ENCODE data around the gene TSACC.
"Not testable (repeated sequence)": the region's sequence is repeated elsewhere in the genome, so short reads cannot be mapped to it uniquely, and the experiment has no call there.

TSACC gene

GRCh38 chr1:156336242-156336641 lies 2.1 kb upstream of the TSACC start:
- peak overlapping the region; percentile 91 for H3K27ac Mint-ChIP-seq
- no peak for DNase-seq (ENCODE audit: low spot score in 2 of 2)
- no peaks in the 10 kb centered on the region for H3K9me3 Mint-ChIP-seq
- H3K36me3 Mint-ChIP-seq = peaks cover 75% of the 10 kb centered on the region
- ATAC-seq = no peak
- peaks cover 38% of the 10 kb centered on the region for H3K4me1 Mint-ChIP-seq
- H3K4me3 Mint-ChIP-seq = peak overlapping the region; percentile 93

- peaks cover 64% of the 10 kb centered on the region for H3K36me3 Mint-ChIP-seq
- H3K9me3 Mint-ChIP-seq = no peaks in the 10 kb centered on the region
- peak overlapping the region; percentile 93 for H3K4me3 Mint-ChIP-seq
- ATAC-seq (no peak), DNase-seq (ENCODE audit: low spot score in 2 of 2) (peak in 1 of 2 donors; percentile 57)
- peaks cover 38% of the 10 kb centered on the region for H3K4me1 Mint-ChIP-seq
- H3K27ac Mint-ChIP-seq = peak overlapping the region; percentile 91
Observed at GRCh38 chr1:156337052-156337887, 1.1 kb upstream of the TSACC start.

- Mint-ChIP-seq H3K27ac (peak overlapping the region; percentile 91), H3K4me1 (peaks cover 38% of the 10 kb centered on the region), H3K4me3 (peak overlapping the region; percentile 93), H3K36me3 (peaks cover 59% of the 10 kb centered on the region), H3K9me3 (no peaks in the 10 kb centered on the region)
- DNase-seq (ENCODE audit: low spot score in 2 of 2) = no peak
- no peak for ATAC-seq
Observed at GRCh38 chr1:156337888-156338179, 492 bp upstream of the TSACC start.

DNA sequence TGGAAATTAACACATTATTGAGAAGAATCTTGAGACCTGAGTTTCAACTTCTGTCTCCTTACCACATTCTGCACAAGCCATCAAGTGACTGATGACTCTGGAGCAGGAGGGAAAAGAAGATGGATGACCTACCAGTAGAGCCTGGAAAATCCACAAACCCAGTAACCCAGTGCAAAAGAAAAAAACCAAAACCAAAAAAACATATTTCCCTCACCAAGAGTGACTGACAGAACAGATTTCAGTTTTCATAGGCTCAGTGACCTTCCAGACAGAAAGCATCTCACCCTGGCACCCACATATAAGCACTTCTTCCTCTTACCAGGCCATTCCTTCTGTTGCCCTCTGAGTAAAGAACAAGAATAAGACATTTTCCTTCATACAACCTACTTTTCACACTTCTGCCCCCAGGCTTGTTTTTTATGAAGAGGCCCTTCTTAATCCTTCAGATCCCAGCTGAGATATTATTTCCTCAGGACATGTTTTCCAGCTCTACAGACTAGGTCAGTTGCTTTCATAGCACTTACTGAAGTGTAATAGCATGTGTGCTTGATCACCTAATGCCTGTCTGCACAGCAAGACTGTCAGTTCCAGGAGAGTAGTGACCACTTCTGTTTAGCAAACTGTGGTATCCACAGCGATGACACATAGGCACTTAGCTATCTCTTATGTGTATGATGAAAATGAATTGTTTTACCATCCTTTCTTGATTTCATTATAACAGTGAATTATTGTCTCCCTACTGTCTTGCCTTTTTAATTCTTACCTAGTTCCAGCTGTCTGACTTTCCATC lies 4.0 kb downstream of the TSACC start:
- Mint-ChIP-seq H3K9me3 (no peaks in the 10 kb centered on the region), H3K4me3 (no peak overlapping the region), H3K4me1 (peaks cover 8% of the 10 kb centered on the region), H3K27ac (no peak overlapping the region), H3K36me3 (peaks cover 14% of the 10 kb centered on the region)
- DNase-seq (ENCODE audit: low spot score in 2 of 2) = no peak
- ATAC-seq = no peak

DNA sequence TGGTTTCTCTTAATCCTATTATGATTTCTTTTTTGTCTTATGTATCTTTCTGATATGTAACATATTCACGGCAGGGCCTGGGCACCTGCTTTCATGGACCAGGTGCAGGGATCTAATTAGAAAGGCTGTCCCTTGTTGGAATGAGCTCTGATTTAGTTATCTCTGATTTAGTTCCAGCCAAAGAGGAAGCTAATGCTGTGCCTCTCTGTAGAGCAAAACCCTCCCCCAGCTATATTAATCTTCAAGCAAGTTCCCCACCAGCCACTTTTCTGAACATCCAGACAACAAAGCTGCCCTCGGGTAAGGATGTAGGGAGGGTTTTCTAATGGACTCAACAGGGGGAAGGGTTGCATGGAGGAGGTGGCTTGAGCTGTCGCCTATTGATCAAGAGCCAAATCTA lies 6.1 kb downstream of the TSACC start:
- Mint-ChIP-seq H3K27ac (no peak overlapping the region), H3K9me3 (no peaks in the 10 kb centered on the region), H3K4me1 (no peaks in the 10 kb centered on the region), H3K36me3 (no peaks in the 10 kb centered on the region), H3K4me3 (no peak overlapping the region)
- DNase-seq (ENCODE audit: low spot score in 2 of 2) (no peak), ATAC-seq (no peak)

GRCh38 chr1:156346035-156346434 lies 7.7 kb downstream of the TSACC start:
- not testable (repeated sequence) for H3K9me3 Mint-ChIP-seq; H3K4me1 Mint-ChIP-seq; ATAC-seq; H3K27ac Mint-ChIP-seq; H3K4me3 Mint-ChIP-seq; H3K36me3 Mint-ChIP-seq; DNase-seq (ENCODE audit: low spot score in 2 of 2)

- no peak for DNase-seq (ENCODE audit: low spot score in 2 of 2)
- Mint-ChIP-seq H3K27ac (no peak overlapping the region), H3K9me3 (no peaks in the 10 kb centered on the region), H3K4me3 (no peak overlapping the region), H3K4me1 (no peaks in the 10 kb centered on the region), H3K36me3 (no peaks in the 10 kb centered on the region)
- no peak for ATAC-seq
Observed at GRCh38 chr1:156346636-156347035, 8.3 kb downstream of the TSACC start.

- H3K4me1 Mint-ChIP-seq = no peaks in the 10 kb centered on the region
- no peak for DNase-seq (ENCODE audit: low spot score in 2 of 2)
Observed at GRCh38 chr1:156347331-156347730, 9.0 kb downstream of the TSACC start.

GRCh38 chr1:156352481-156352880 lies 14.2 kb downstream of the TSACC start:
- H3K4me3 Mint-ChIP-seq; H3K4me1 Mint-ChIP-seq; DNase-seq (ENCODE audit: low spot score in 2 of 2); H3K36me3 Mint-ChIP-seq; H3K27ac Mint-ChIP-seq; ATAC-seq; H3K9me3 Mint-ChIP-seq: not testable (repeated sequence)

More at GRCh38 chr1:156347331-156347730, 9.0 kb downstream of the TSACC start:
- ATAC-seq = no peak
- Mint-ChIP-seq H3K9me3 (no peaks in the 10 kb centered on the region), H3K36me3 (no peaks in the 10 kb centered on the region), H3K27ac (no peak overlapping the region), H3K4me3 (no peak overlapping the region)

DNA sequence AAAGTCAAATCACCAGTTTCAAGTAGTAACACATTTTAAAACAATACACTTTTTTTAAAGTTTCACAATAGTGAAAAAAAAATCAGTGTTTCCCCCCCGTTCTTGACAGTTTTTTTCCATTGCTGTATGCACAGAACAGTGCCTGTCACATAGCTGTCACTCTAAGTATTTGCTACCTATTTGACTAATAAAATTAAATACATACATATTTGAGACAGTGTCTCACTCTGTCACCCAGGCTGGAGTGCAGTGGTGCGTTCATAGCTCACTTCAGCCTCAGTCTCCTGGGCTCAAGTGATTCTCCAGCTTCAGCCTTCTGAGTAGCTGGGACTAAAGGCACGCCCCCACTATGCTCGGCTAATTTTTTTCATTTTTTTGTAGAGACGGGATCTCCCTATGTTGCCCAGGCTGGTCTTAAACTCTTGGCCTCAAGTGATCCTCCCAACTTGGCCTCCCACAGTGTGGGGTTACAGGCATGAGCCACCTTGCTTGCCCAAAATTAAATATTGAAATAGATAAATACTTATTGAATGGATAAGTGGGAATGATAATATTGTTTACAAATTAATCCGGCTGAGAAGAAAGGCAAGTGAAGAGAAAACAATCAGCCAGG lies 18.0 kb downstream of the TSACC start:
- peak; percentile 78 for ATAC-seq

DNA sequence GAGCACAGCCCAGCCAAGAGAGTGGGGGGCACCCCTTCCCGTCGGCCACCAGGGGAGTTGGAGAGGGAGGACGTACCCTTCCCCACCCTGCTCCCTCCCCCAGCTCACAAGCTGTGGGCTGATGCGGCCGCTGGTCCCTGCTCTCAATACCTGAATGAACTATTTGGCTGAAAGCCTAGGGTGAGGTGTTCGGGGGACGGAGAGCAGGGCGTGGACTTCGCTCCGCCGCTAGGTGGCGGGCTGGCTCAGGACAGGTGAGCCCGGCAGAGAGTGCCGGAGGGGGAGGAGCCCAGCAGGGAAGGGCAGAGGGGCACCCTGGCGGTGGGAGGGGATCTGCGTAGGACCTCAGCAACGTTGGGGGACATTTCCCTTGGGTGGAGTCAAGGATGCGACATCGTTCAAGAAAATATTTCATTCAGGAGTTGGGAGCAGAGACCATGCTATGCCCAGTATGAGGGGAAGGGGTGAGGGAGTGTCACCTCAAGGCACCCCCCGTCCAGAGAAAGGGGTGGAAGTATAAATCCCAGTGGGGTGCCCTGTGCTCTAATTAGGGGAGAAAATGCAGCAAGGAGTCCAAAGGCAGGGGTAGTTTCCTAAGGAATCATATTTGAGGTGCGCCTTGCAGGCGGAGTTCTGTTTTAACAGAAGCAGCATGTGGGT lies 18.7 kb downstream of the TSACC start:
- Mint-ChIP-seq H3K4me1 (peaks cover 9% of the 10 kb centered on the region), H3K36me3 (no peaks in the 10 kb centered on the region), H3K27ac (peak overlapping the region; percentile 29), H3K9me3 (no peaks in the 10 kb centered on the region), H3K4me3 (peak overlapping the region; percentile 4)
- ATAC-seq (peak; percentile 91), DNase-seq (ENCODE audit: low spot score in 2 of 2) (peak; percentile 58 to 81)

More for the DNA sequence above, 18.0 kb downstream of the TSACC start:
- Mint-ChIP-seq H3K36me3 (no peaks in the 10 kb centered on the region), H3K4me3 (peak overlapping the region; percentile 4), H3K9me3 (no peaks in the 10 kb centered on the region), H3K4me1 (peaks cover 9% of the 10 kb centered on the region), H3K27ac (peak overlapping the region; percentile 29)
- no peak for DNase-seq (ENCODE audit: low spot score in 2 of 2)

GRCh38 chr1:156357977-156358376 lies 19.7 kb downstream of the TSACC start:
- peaks cover 9% of the 10 kb centered on the region for H3K4me1 Mint-ChIP-seq
- H3K9me3 Mint-ChIP-seq = no peaks in the 10 kb centered on the region
- no peak overlapping the region for H3K27ac Mint-ChIP-seq
- H3K36me3 Mint-ChIP-seq = no peaks in the 10 kb centered on the region
- H3K4me3 Mint-ChIP-seq = no peak overlapping the region
- ATAC-seq (no peak), DNase-seq (ENCODE audit: low spot score in 2 of 2) (no peak)

DNA sequence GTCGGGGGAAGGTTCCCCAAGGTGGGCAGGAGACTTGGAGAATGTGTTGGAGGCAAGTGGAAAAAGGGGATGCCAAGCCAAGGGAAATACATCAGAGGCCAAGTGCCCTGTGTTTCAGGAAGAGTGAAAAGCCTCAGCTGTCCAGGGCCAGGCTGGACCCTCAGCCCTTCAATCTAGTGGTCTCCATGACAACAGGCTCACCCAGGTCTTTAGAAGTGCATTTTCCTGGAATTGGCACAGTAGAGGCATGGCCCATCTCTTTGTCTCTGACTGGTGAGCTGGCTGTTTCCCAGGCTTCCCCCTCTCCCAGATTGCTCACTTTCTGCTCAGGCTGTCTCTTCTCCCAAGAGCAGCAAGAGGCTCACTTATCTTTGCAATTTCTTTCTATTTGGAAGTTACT lies 20.3 kb downstream of the TSACC start:
- H3K36me3 Mint-ChIP-seq = no peaks in the 10 kb centered on the region
- peaks cover 9% of the 10 kb centered on the region for H3K4me1 Mint-ChIP-seq
- H3K4me3 Mint-ChIP-seq = no peak overlapping the region
- no peaks in the 10 kb centered on the region for H3K9me3 Mint-ChIP-seq
- no peak overlapping the region for H3K27ac Mint-ChIP-seq
- DNase-seq (ENCODE audit: low spot score in 2 of 2) (no peak), ATAC-seq (no peak)

GRCh38 chr1:156359249-156359648 lies 20.9 kb downstream of the TSACC start:
- ATAC-seq (no peak), DNase-seq (ENCODE audit: low spot score in 2 of 2) (no peak)
- Mint-ChIP-seq H3K9me3 (no peaks in the 10 kb centered on the region), H3K4me3 (no peak overlapping the region), H3K27ac (no peak overlapping the region), H3K4me1 (peaks cover 9% of the 10 kb centered on the region), H3K36me3 (no peaks in the 10 kb centered on the region)

DNA sequence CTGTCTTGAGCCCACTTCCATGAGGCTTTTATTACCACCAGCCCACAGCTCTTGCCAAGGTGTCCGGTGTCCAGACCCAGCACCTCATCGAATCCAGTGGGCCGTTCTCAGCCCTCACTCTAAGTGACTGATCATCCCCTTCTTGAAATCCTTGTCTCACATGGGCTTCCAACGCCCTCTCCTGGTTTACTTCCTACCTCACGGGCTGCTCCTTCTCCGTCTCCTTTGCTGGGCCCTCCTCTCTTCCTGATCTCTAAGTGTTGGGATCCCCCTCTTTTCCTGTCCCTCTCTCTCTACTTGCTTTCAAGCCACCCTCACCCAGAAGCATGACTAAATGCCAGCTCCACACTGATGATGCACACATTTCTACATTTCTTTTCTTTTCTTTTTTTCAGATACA lies 21.6 kb downstream of the TSACC start:
- no peak for ATAC-seq
- no peak overlapping the region for H3K27ac Mint-ChIP-seq

More for the DNA sequence above, 21.6 kb downstream of the TSACC start:
- no peaks in the 10 kb centered on the region for H3K9me3 Mint-ChIP-seq
- DNase-seq (ENCODE audit: low spot score in 2 of 2) = no peak
- H3K4me1 Mint-ChIP-seq = peaks cover 9% of the 10 kb centered on the region
- H3K36me3 Mint-ChIP-seq = no peaks in the 10 kb centered on the region
- H3K4me3 Mint-ChIP-seq = no peak overlapping the region

Data from stimulated activated effector memory CD8-positive, alpha-beta T cell treated with anti-CD3 and anti-CD28 coated beads, Interleukin-12 subunit alpha, Interleukin-12 subunit beta, amount 100 ng/mL, for 72 hours (primary cell).